HepG2 (cell line): ENCODE data around the gene SLC39A3. TPM values are rescaled to one million over a fixed set of nuclear protein-coding genes. Genes with fewer than 3 reads are reported as not detected.

Experiments
- ATAC-seq: fragments of 200-7000 bp; cut with Tn5 transposase; 3 replicates; pipeline ENCODE4 v1.9.1; 2020; ENCODE audit warnings: mild to moderate bottlenecking, moderate library complexity
- BruUV-seq: library from RNA; stranded (reverse); fragments of 400-500 nt; replicated peaks from 2 replicates; lab custom pipeline; 2021; lab: Mats Ljungman, UMichigan
- CTCF ChIA-PET: fragments of 300-600 bp; formaldehyde crosslinking; extraction: SDS; loops from one replicate; lab custom pipeline; 2021; ENCODE audit warnings: low total read pairs, inconsistent platforms, low intra/inter-chr PET ratio; lab: Yijun Ruan, JAX
- POLR2A ChIA-PET: fragments of 350-600 bp; sonication (Branson Sonifier 250); formaldehyde crosslinking; loops from one replicate; lab custom pipeline; 2020; ENCODE audit warnings: antibody characterized with exemption, inconsistent platforms; lab: Yijun Ruan, JAX
- DNase-seq: peaks from one replicate; pipeline ENCODE4 v3.0.0-alpha.2; 2015; ENCODE audit warnings: low spot score
- FAIRE-seq: peaks from 3 replicates; lab custom pipeline; 2011; peaks lifted over from hg19 to GRCh38; lab: Jason Lieb, UNC
- H2AFZ ChIP-seq: one replicate; pipeline ENCODE4 v1.6.1; 2011; ENCODE audit warnings: low read length, inconsistent platforms
- H3K27ac ChIP-seq: fragments of 300-600 bp; 3 replicates; pipeline ENCODE4 v1.8.0; 2011; ENCODE audit warnings: mixed run types, mild to moderate bottlenecking, mixed read lengths, low read length, inconsistent platforms; ENCODE audit not compliant: insufficient read depth; ENCODE audit errors: extremely low read length
- H3K27me3 ChIP-seq, 2 experiments: fragments of 200-600 bp in 1 of 2; 2 replicates in 1 of 2; 3 replicates in 1 of 2; pipeline versions ENCODE4 v1.6.0 to v1.8.0; 2011; ENCODE audit warnings: low read length in 2 of 2, mild to moderate bottlenecking in 2 of 2, moderate library complexity in 2 of 2, inconsistent platforms in 1 of 2; ENCODE audit not compliant: insufficient read depth in 2 of 2, control insufficient read depth in 1 of 2
- H3K36me3 ChIP-seq, 2 experiments: fragments of 200-600 bp in 1 of 2; replicated peaks in 1 of 2; 2 replicates in 1 of 2; 3 replicates in 1 of 2; pipeline versions ENCODE4 v1.5.1 to v1.8.0; 2011; ENCODE audit warnings: low read length in 2 of 2, inconsistent platforms in 1 of 2; ENCODE audit not compliant: insufficient read depth in 2 of 2, control insufficient read depth in 1 of 2
- H3K4me1 ChIP-seq: 2 replicates; pipeline ENCODE4 v1.5.1; 2012; ENCODE audit warnings: low read length, inconsistent platforms; ENCODE audit not compliant: insufficient read depth
- H3K4me2 ChIP-seq: 2 replicates; pipeline ENCODE4 v1.6.0; 2011; ENCODE audit warnings: low read depth, low read length, inconsistent platforms
- H3K4me3 ChIP-seq, 3 experiments: fragments of 200-600 bp in 1 of 3; sonication (generic), shearing (Covaris generic) in 1 of 3; replicated peaks in 1 of 3; 2 replicates each; pipeline ENCODE4 v1.5.1; 2011 to 2016; ENCODE audit warnings: low read length in 3 of 3, inconsistent platforms in 2 of 3, low read depth in 2 of 3, mild to moderate bottlenecking in 2 of 3, control low read depth in 1 of 3, mixed read lengths in 1 of 3; ENCODE audit not compliant: insufficient read depth in 1 of 3
- H3K79me2 ChIP-seq: one replicate; pipeline ENCODE4 v1.6.1; 2011; ENCODE audit warnings: low read length, inconsistent platforms; ENCODE audit not compliant: insufficient read depth
- H3K9ac ChIP-seq: 2 replicates; pipeline ENCODE4 v1.6.0; 2011; ENCODE audit warnings: mild to moderate bottlenecking, low read depth, low read length, inconsistent platforms; ENCODE audit not compliant: insufficient read depth
- H3K9me3 ChIP-seq: 2 replicates; pipeline ENCODE4 v1.5.1; 2012; ENCODE audit warnings: mild to moderate bottlenecking, low read length
- H4K20me1 ChIP-seq: 2 replicates; pipeline ENCODE4 v1.6.0; 2011; ENCODE audit warnings: inconsistent platforms, mild to moderate bottlenecking, low read length, moderate library complexity; ENCODE audit not compliant: insufficient read depth
- E2F1 ChIP-seq: sonication (generic); formaldehyde crosslinking; IDR thresholded peaks from 2 replicates; pipeline ENCODE4 v1.5.0; 2020; ENCODE audit warnings: missing genetic modification reagents
- ELF3 ChIP-seq: IDR thresholded peaks from 2 replicates; pipeline ENCODE4 v1.6.1; 2016; ENCODE audit warnings: missing genetic modification reagents, missing compliant biosample characterization
- MED8 ChIP-seq: sonication (generic); formaldehyde crosslinking; IDR thresholded peaks from 2 replicates; pipeline ENCODE4 v1.8.1; 2023; ENCODE audit warnings: mild to moderate bottlenecking, missing genetic modification reagents; ENCODE audit not compliant: insufficient replicate concordance
- RORA ChIP-seq: sonication (generic); formaldehyde crosslinking; IDR thresholded peaks from 2 replicates; pipeline ENCODE4 v1.5.0; 2020; ENCODE audit warnings: mild to moderate bottlenecking, missing genetic modification reagents, moderate library complexity
- RXRA ChIP-seq: sonication (generic); formaldehyde crosslinking; IDR thresholded peaks from 2 replicates; pipeline ENCODE4 v1.5.1; 2020; ENCODE audit warnings: missing genetic modification reagents
- SALL1 ChIP-seq: sonication (generic); formaldehyde crosslinking; IDR thresholded peaks from 2 replicates; pipeline ENCODE4 v1.8.0; 2022; ENCODE audit warnings: mild to moderate bottlenecking, missing genetic modification reagents
- SKI ChIP-seq: fragments of 450-650 bp; IDR thresholded peaks from one replicate; pipeline ENCODE4 v1.6.1; 2018; ENCODE audit warnings: mild to moderate bottlenecking; ENCODE audit not compliant: partially characterized antibody
- SKIL ChIP-seq: sonication (generic); formaldehyde crosslinking; IDR thresholded peaks from 2 replicates; pipeline ENCODE4 v1.8.0; 2022; ENCODE audit warnings: missing genetic modification reagents, mild to moderate bottlenecking, moderate library complexity, borderline replicate concordance
- SOX13 ChIP-seq, 3 experiments: fragments of 450-650 bp in 1 of 3; sonication (generic) in 1 of 3; formaldehyde crosslinking in 1 of 3; IDR thresholded peaks in 2 of 3; conservative IDR thresholded peaks in 1 of 3; 2 replicates each; pipeline versions ENCODE4 v1.5.0 to v1.6.1; 2016 to 2020; ENCODE audit warnings: antibody characterized with exemption in 1 of 3, mild to moderate bottlenecking in 1 of 3, missing compliant biosample characterization in 1 of 3, missing genetic modification reagents in 1 of 3, moderate library complexity in 1 of 3
- SOX5 ChIP-seq: IDR thresholded peaks from 2 replicates; pipeline ENCODE4 v1.6.1; 2016; ENCODE audit warnings: borderline replicate concordance
- ZIK1 ChIP-seq: sonication (generic); formaldehyde crosslinking; IDR thresholded peaks from 2 replicates; pipeline ENCODE4 v1.5.0; 2020; ENCODE audit warnings: mild to moderate bottlenecking, low read depth, missing genetic modification reagents, borderline replicate concordance
- ZMYM4 ChIP-seq: sonication (generic); formaldehyde crosslinking; IDR thresholded peaks from 2 replicates; pipeline ENCODE4 v1.8.1; 2023; ENCODE audit warnings: mild to moderate bottlenecking, missing genetic modification reagents
- ZNF326 ChIP-seq: sonication (generic); formaldehyde crosslinking; IDR thresholded peaks from 2 replicates; pipeline ENCODE4 v1.4.0; 2020; ENCODE audit warnings: missing genetic modification reagents, borderline replicate concordance
- ZNF362 ChIP-seq: sonication (generic); formaldehyde crosslinking; IDR thresholded peaks from 2 replicates; pipeline ENCODE4 v1.4.0; 2020; ENCODE audit warnings: missing genetic modification reagents, mild to moderate bottlenecking, borderline replicate concordance
- ZNF772 ChIP-seq: sonication (generic); formaldehyde crosslinking; IDR thresholded peaks from 2 replicates; pipeline ENCODE4 v1.5.0; 2020; ENCODE audit warnings: mild to moderate bottlenecking, missing genetic modification reagents
- ZNF790 ChIP-seq: sonication (generic); formaldehyde crosslinking; IDR thresholded peaks from 2 replicates; pipeline ENCODE4 v1.8.0; 2022; ENCODE audit warnings: missing genetic modification reagents, mild to moderate bottlenecking, borderline replicate concordance
- WGBS: methylation state at CpG from one replicate; pipeline ENCODE4 v1.1.6; 2017; ENCODE audit warnings: low lambda C conversion rate; 5-methylcytosine and 5-hydroxymethylcytosine counted together
- in situ Hi-C: cut with HindIII; loops from 2 replicates; pipeline ENCODE4 v1.10.0; 2017; ENCODE audit warnings: low pct_unique_long_range_greater_than_20kb; ENCODE audit not compliant: extremely low pct_ligation_motif_present
- intact Hi-C: fragments of 100-400 bp; cut with micrococcal nuclease; formaldehyde crosslinking; loops from one replicate; pipeline ENCODE4 v1.10.0; 2022; ENCODE audit not compliant: unreplicated experiment
- polyA plus RNA-seq, 8 experiments: library from polyadenylated mRNA; depleted of rRNA in 3 of 8; stranded (reverse) in 7 of 8; unstranded in 1 of 8; fragments of >200 nt; fragmentation: Illumina TruSeq in 4 of 8; extraction: Trizol in 4 of 8; gene quantifications; 2 replicates each; pipeline versions ENCODE4 v1.2.1 to v1.2.3, GENCODE V29; 2011 to 2016; ENCODE audit warnings: low read depth in 4 of 8, missing spikeins in 1 of 8, mixed read lengths in 1 of 8; ENCODE audit not compliant: insufficient read depth in 1 of 8
- total RNA-seq, 5 experiments: library from RNA; depleted of rRNA; stranded (reverse); fragments of >200 nt; fragmentation: Illumina TruSeq; extraction: Trizol; gene quantifications; 2 replicates each; pipeline ENCODE4 v1.2.3, GENCODE V29; 2016; ENCODE audit warnings: low read depth in 1 of 5
- TF ChIP-seq, protein P1 (sequence below): sonication (generic); formaldehyde crosslinking; IDR thresholded peaks from 2 replicates; pipeline ENCODE4 v1.4.0; 2020; ENCODE audit warnings: mild to moderate bottlenecking, missing genetic modification reagents

The SLC39A3 gene
- total and polyA plus RNA-seq, 2 of the 13 experiments (the other 11 are each of a cell fraction or from before 2014, with no cell fraction given) = 33.6 to 41.6 TPM

DNA sequence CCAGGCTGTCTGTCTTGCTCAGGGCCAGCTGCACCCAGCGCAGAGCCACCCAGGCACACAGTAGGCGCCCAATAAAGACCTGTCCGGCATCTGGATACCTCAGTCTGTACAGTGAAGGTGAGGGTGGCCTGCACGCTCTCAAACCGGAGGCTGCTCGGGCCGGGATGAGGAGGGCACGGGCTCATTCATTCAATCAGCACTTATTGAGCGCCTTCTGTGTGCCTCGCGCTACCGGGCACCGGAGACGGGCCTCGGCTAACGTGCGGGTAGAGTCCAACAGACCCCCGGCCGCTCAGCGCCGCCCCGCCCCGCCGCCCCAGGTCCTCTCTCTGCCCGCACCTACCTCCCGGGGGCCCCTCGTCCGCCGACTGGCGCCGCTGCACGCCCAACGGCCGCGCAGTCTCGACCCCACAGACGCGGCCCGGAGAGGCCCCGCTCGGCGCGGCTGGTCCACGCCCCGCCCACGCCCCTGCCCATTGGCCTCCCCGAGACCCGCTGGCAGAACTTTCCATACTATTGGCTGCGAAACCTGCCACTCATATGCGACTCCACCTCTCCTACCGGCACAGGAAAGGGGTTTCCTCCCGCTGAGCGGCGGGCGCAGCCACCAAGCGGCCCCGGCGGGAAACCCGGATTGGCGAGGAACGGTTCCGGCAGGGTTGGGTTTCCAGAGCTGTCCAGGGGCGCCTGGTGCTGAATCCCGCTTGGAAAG lies at the start of gene SLC39A3 (continued):
- TF ChIP-seq MED8 (CRISPR knock-in tag) = peak; percentile 19
- TF ChIP-seq ZIK1 = peak; percentile 82; the same call in 1 of the 2 replicates
- TF ChIP-seq RORA (CRISPR knock-in tag) = no peak
- TF ChIP-seq, protein P1, sequence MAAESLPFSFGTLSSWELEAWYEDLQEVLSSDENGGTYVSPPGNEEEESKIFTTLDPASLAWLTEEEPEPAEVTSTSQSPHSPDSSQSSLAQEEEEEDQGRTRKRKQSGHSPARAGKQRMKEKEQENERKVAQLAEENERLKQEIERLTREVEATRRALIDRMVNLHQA (CRISPR knock-in tag) = peak; percentile 56; the same call in 1 of the 2 replicates
- TF ChIP-seq ZNF772 (CRISPR knock-in tag) = peak; percentile 97

DNA sequence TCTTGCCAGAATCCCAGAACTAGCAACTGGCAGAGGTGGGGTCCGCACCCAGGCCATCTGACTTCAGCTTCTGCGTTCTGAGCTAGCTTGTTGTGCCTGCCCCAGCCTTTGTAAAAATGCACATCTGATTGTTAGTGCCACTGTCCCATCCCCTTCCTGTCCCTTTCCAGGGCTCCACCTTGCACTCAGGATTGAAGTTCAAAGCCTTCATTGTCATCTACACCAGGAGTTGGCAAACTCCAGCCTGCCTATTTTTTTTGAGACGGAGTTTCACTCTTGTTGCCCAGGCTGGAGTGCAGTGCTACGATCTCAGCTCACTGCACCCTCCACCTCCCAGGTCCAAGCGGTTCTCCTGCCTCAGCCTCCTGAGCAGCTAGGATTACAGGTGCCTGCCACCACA lies 48.4 kb upstream of the SLC39A3 start:
- FAIRE-seq = peak; percentile 4
- in situ Hi-C loops = no loop called here
- CTCF ChIA-PET = no interaction called here
- Histone ChIP-seq H2AFZ (no peak overlapping the region), H3K9me3 (no peaks in the 10 kb centered on the region), H3K4me1 (peaks cover 74% of the 10 kb centered on the region), H3K36me3 (peaks cover 1 to 16% of the 10 kb centered on the region in 2 experiments; a peak in 2 of 5 replicates), H3K4me2 (peak overlapping the region; percentile 20; the same call in 1 of the 2 replicates), H3K4me3 (no peak overlapping the region), H4K20me1 (peaks cover 15% of the 10 kb centered on the region), H3K27me3 (no peaks in the 10 kb centered on the region; a peak in 1 of 5 replicates), H3K9ac (no peak overlapping the region), H3K27ac (no peak overlapping the region), H3K79me2 (peaks cover 35% of the 10 kb centered on the region)
- peak; percentile 52 for DNase-seq
- no TSS peak for BruUV-seq
- WGBS = 66% methylated on average over 5 of the region's 5 CpGs
- POLR2A ChIA-PET = interaction anchor here (2.0 to 2.2 kb wide), 2 partner anchors 22 to 79 kb away, joined by 6 read pairs; partner anchors contain the start of gene ZNF556
- no peak for ATAC-seq
- intact Hi-C loops = no loop called here
- TF ChIP-seq ZNF362 (CRISPR knock-in tag) = peak; percentile 29; the same call in 1 of the 2 replicates
- 0 out of 2 replicates have a peak, but pooled peaks have one; percentile 16 for TF ChIP-seq RXRA (CRISPR knock-in tag)
- no peak for TF ChIP-seq MED8 (CRISPR knock-in tag)
- no peak for TF ChIP-seq E2F1 (CRISPR knock-in tag)
- no peak for TF ChIP-seq ZNF326 (CRISPR knock-in tag)
- TF ChIP-seq SOX5 = peak; percentile 40; the same call in 1 of the 2 replicates
- TF ChIP-seq SOX13 (IDR thresholded peaks at IDR 0.05) = no peak
- peak in 1 of 2 experiments; percentile 25; a peak in 1 of 4 replicates for TF ChIP-seq SOX13 (CRISPR knock-in tag; conservative IDR thresholded peaks at IDR 0.05 in 1 of 2, IDR thresholded peaks at IDR 0.05 in 1 of 2)
- no peak for TF ChIP-seq ZMYM4 (CRISPR knock-in tag)
- TF ChIP-seq ELF3 = no peak
- TF ChIP-seq SALL1 (CRISPR knock-in tag) = 0 out of 2 replicates have a peak, but pooled peaks have one; percentile 11
- TF ChIP-seq SKIL (CRISPR knock-in tag) = peak; percentile 30; the same call in 1 of the 2 replicates
- no peak for TF ChIP-seq SKI
- no peak for TF ChIP-seq ZNF790 (CRISPR knock-in tag)
